Endodermal cell (in vitro differentiated cells): Measurements from ENCODE around the gene IQSEC3. TPM values are rescaled to one million over a fixed set of nuclear protein-coding genes. Genes with fewer than 3 reads are reported as not detected.
A peak's percentile ranks its signal among the peaks of the same experiment; 100 is the strongest.

Experiments
- DNase-seq: peaks from one replicate; pipeline ENCODE4 v3.0.0-alpha.2; 2017
- H3K27ac ChIP-seq: 2 replicates; pipeline ENCODE4 v1.5.1; 2013; ENCODE audit warnings: mild to moderate bottlenecking, low read depth, low read length, moderate library complexity
- H3K27me3 ChIP-seq: 2 replicates; pipeline ENCODE4 v1.6.1; 2013; ENCODE audit warnings: mild to moderate bottlenecking, low read length, moderate library complexity; ENCODE audit not compliant: insufficient read depth, control insufficient read depth, poor library complexity, severe bottlenecking
- H3K36me3 ChIP-seq: 2 replicates; pipeline ENCODE4 v1.7.0; 2013; ENCODE audit warnings: mild to moderate bottlenecking, low read length, moderate library complexity; ENCODE audit not compliant: control insufficient read depth, insufficient read depth
- H3K4me1 ChIP-seq: one replicate; pipeline ENCODE4 v1.7.0; 2013; ENCODE audit warnings: low read length; ENCODE audit not compliant: control insufficient read depth, insufficient read depth
- H3K4me3 ChIP-seq: 2 replicates; pipeline ENCODE4 v1.5.1; 2013; ENCODE audit warnings: mild to moderate bottlenecking, low read length, moderate library complexity
- H3K9ac ChIP-seq: 2 replicates; pipeline ENCODE4 v1.6.1; 2013; ENCODE audit warnings: mild to moderate bottlenecking, low read length, moderate library complexity; ENCODE audit not compliant: poor library complexity, severe bottlenecking; ENCODE audit errors: extremely low read depth
- H3K9me3 ChIP-seq: 2 replicates; pipeline ENCODE4 v1.6.1; 2013; ENCODE audit warnings: mild to moderate bottlenecking, low read length, moderate library complexity; ENCODE audit not compliant: control insufficient read depth
- H3K27ac Mint-ChIP-seq: 2 replicates; pipeline ENCODE4 v1.8.0; 2020; ENCODE audit warnings: mixed read lengths
- H3K27me3 Mint-ChIP-seq: 2 replicates; pipeline ENCODE4 v1.8.0; 2021; ENCODE audit warnings: mild to moderate bottlenecking, mixed read lengths; ENCODE audit not compliant: insufficient read depth
- H3K36me3 Mint-ChIP-seq: 2 replicates; pipeline ENCODE4 v1.8.0; 2020; ENCODE audit warnings: low read depth, mixed read lengths
- H3K4me1 Mint-ChIP-seq: 2 replicates; pipeline ENCODE4 v1.8.0; 2020; ENCODE audit warnings: mixed read lengths
- H3K4me3 Mint-ChIP-seq: 2 replicates; pipeline ENCODE4 v1.8.0; 2020; ENCODE audit warnings: mild to moderate bottlenecking, moderate library complexity, mixed read lengths
- H3K9me3 Mint-ChIP-seq: 2 replicates; pipeline ENCODE4 v1.8.0; 2020; ENCODE audit warnings: mild to moderate bottlenecking, mixed read lengths
- CTCF ChIP-seq: fragments of 200-600 bp; sonication (generic); conservative IDR thresholded peaks from 2 replicates; pipeline ENCODE4 v1.5.0; 2021; ENCODE audit warnings: antibody characterized with exemption, mild to moderate bottlenecking
- WGBS, 2 experiments: methylation state at CpG; one replicate each; pipeline versions ENCODE4 v1.1.5 to v1.1.7; 2013; ENCODE audit warnings: missing lambda C conversion rate in 2 of 2, mixed read lengths in 1 of 2; ENCODE audit not compliant: insufficient coverage in 1 of 2, insufficient read length in 1 of 2; 5-methylcytosine and 5-hydroxymethylcytosine counted together
- total RNA-seq, 2 donors: library from RNA; stranded (reverse); fragmentation: NEBNext Ultra II Directional in 1 of 2; extraction: Animal tissue kit (Norgen Biotek cat#: 25700) in 1 of 2; gene quantifications; 2 replicates in 1 of 2; 3 replicates in 1 of 2; pipeline ENCODE4 v1.2.1, GENCODE V29; 2021

IQSEC3 gene
- total RNA-seq, 2 donors from 2014 or later: 1.5 to 2.7 TPM

- peaks cover 17% of the 10 kb centered on the region for H3K4me1 Mint-ChIP-seq
- H3K9ac ChIP-seq: no peak overlapping the region
- no peak for TF ChIP-seq CTCF
- no peaks in the 10 kb centered on the region for H3K9me3 Mint-ChIP-seq
- H3K4me3 Mint-ChIP-seq: no peak overlapping the region
- peaks cover 12% of the 10 kb centered on the region for H3K4me1 ChIP-seq
- H3K36me3 ChIP-seq: no peaks in the 10 kb centered on the region
- no peaks in the 10 kb centered on the region for H3K36me3 Mint-ChIP-seq
- H3K27me3 ChIP-seq: no peaks in the 10 kb centered on the region
- no peaks in the 10 kb centered on the region for H3K9me3 ChIP-seq
- peaks cover 16% of the 10 kb centered on the region for H3K27me3 Mint-ChIP-seq
- H3K4me3 ChIP-seq: no peak overlapping the region
- H3K27ac ChIP-seq: no peak overlapping the region
- H3K27ac Mint-ChIP-seq: no peak overlapping the region
- no peak for DNase-seq
- 90 to 95% methylated on average over 5 of the region's 5 CpGs for WGBS, 2 experiments
Observed at GRCh38 chr12:115518-115917, 49.0 kb downstream of the IQSEC3 start.

GRCh38 chr12:115960-116915, 49.7 kb downstream of the IQSEC3 start:
- H3K27me3 Mint-ChIP-seq: peaks cover 16% of the 10 kb centered on the region
- Histone ChIP-seq H3K36me3 (no peaks in the 10 kb centered on the region), H3K27me3 (no peaks in the 10 kb centered on the region), H3K27ac (no peak overlapping the region), H3K4me1 (peaks cover 12% of the 10 kb centered on the region), H3K9me3 (no peaks in the 10 kb centered on the region), H3K9ac (no peak overlapping the region), H3K4me3 (no peak overlapping the region)
- TF ChIP-seq CTCF: peak; percentile 62
- DNase-seq: no peak
- no peak overlapping the region for H3K27ac Mint-ChIP-seq
- no peak overlapping the region for H3K4me3 Mint-ChIP-seq
- 86 to 88% methylated on average over 15 to 19 of the region's 19 CpGs for WGBS, 2 experiments
- no peaks in the 10 kb centered on the region for H3K36me3 Mint-ChIP-seq
- H3K4me1 Mint-ChIP-seq: peaks cover 16% of the 10 kb centered on the region
- no peaks in the 10 kb centered on the region for H3K9me3 Mint-ChIP-seq

GRCh38 chr12:117311-117710, 50.7 kb downstream of the IQSEC3 start:
- no peak for TF ChIP-seq CTCF
- no peaks in the 10 kb centered on the region for H3K36me3 Mint-ChIP-seq
- H3K9ac ChIP-seq: no peak overlapping the region
- H3K4me3 ChIP-seq: no peak overlapping the region
- WGBS, 2 experiments: 86 to 96% methylated on average over 4 to 7 of the region's 7 CpGs
- no peaks in the 10 kb centered on the region for H3K9me3 Mint-ChIP-seq
- H3K27ac Mint-ChIP-seq: no peak overlapping the region
- no peak overlapping the region for H3K27ac ChIP-seq
- H3K4me1 Mint-ChIP-seq: peaks cover 16% of the 10 kb centered on the region
- H3K27me3 ChIP-seq: no peaks in the 10 kb centered on the region
- no peaks in the 10 kb centered on the region for H3K36me3 ChIP-seq
- DNase-seq: no peak
- H3K27me3 Mint-ChIP-seq: peaks cover 10% of the 10 kb centered on the region
- peaks cover 12% of the 10 kb centered on the region for H3K4me1 ChIP-seq
- no peak overlapping the region for H3K4me3 Mint-ChIP-seq
- H3K9me3 ChIP-seq: no peaks in the 10 kb centered on the region
